HCT116 (cell line): ENCODE results near the gene UCP2. TPM values are rescaled to one million over a fixed set of nuclear protein-coding genes. Genes with fewer than 3 reads are reported as not detected.

Experiments used
- ATAC-seq: fragments of 200-7000 bp; cut with Tn5 transposase; 2 replicates; pipeline ENCODE4 v1.9.1; 2020; ENCODE audit warnings: mild to moderate bottlenecking, moderate library complexity
- BruUV-seq: library from RNA; stranded (reverse); fragments of 400-500 nt; replicated peaks from 2 replicates; lab custom pipeline; 2021; lab: Mats Ljungman, UMichigan
- CTCF ChIA-PET: fragments of 300-600 bp; sonication (Branson Sonifier 250); formaldehyde crosslinking; loops from one replicate; lab custom pipeline; 2021; ENCODE audit warnings: antibody characterized with exemption; lab: Charles Lee
- POLR2A ChIA-PET: fragments of 300-600, 350-600 bp; sonication (Branson Sonifier 250); formaldehyde crosslinking; loops from one replicate; lab custom pipeline; 2021; ENCODE audit warnings: antibody characterized with exemption; lab: Charles Lee
- RAD21 ChIA-PET, 2 experiments: fragments of 300-600 bp; sonication (Branson Sonifier 250); formaldehyde crosslinking; loops; one replicate each; lab custom pipeline; 2023; ENCODE audit warnings: low total read pairs in 2 of 2; ENCODE audit not compliant: uncharacterized antibody in 2 of 2, unreplicated experiment in 2 of 2, low non-redundant PET in 1 of 2; lab: Charles Lee
- DNase-seq: peaks from one replicate; pipeline ENCODE4 v3.0.0-alpha.2; 2010; ENCODE audit warnings: low read depth, low spot score
- H2AFZ ChIP-seq: fragments of 200-600 bp; shearing (Covaris generic), sonication (generic); 2 replicates; pipeline ENCODE4 v1.6.1; 2017; ENCODE audit warnings: low read depth, mixed run types, mixed read lengths, antibody characterized with exemption, low read length; ENCODE audit not compliant: poor library complexity, severe bottlenecking
- H3K27ac ChIP-seq: 2 replicates; pipeline ENCODE4 v1.5.1; 2012; ENCODE audit warnings: low read depth, low read length
- H3K27me3 ChIP-seq: fragments of 200-600 bp; sonication (generic); 2 replicates; pipeline ENCODE4 v1.6.1; 2016; ENCODE audit warnings: mixed run types, low read length, mixed read lengths; ENCODE audit not compliant: insufficient read depth
- H3K36me3 ChIP-seq, 2 experiments: fragments of 200-500 bp in 1 of 2; fragments of 200-600 bp in 1 of 2; sonication (Bioruptor generic) in 1 of 2; sonication (generic) in 1 of 2; 2 replicates each; pipeline versions ENCODE4 v1.5.1 to v1.6.1; 2014 to 2016; ENCODE audit warnings: low read length in 2 of 2, inconsistent platforms in 1 of 2, mixed read lengths in 1 of 2, mixed run types in 1 of 2; ENCODE audit not compliant: insufficient read depth in 2 of 2, control insufficient read depth in 1 of 2
- H3K4me1 ChIP-seq, 2 experiments: fragments of 200-600 bp in 1 of 2; sonication (generic) in 1 of 2; 2 replicates each; pipeline versions ENCODE4 v1.5.1 to v1.6.1; 2012 to 2017; ENCODE audit warnings: low read length in 2 of 2, inconsistent platforms in 1 of 2, mild to moderate bottlenecking in 1 of 2, mixed read lengths in 1 of 2, mixed run types in 1 of 2, moderate library complexity in 1 of 2; ENCODE audit not compliant: insufficient read depth in 2 of 2, control insufficient read depth in 1 of 2
- H3K4me2 ChIP-seq: fragments of 200-600 bp; sonication (generic); 2 replicates; pipeline ENCODE4 v1.6.1; 2017; ENCODE audit warnings: mixed run types, low read length, mixed read lengths
- H3K4me3 ChIP-seq, 2 experiments: fragments of 200-600 bp in 1 of 2; sonication (generic) in 1 of 2; replicated peaks in 1 of 2; 2 replicates each; pipeline ENCODE4 v1.5.1; 2011 to 2016; ENCODE audit warnings: low read length in 2 of 2, control low read depth in 1 of 2, low read depth in 1 of 2, mild to moderate bottlenecking in 1 of 2, mixed read lengths in 1 of 2, mixed run types in 1 of 2
- H3K79me2 ChIP-seq: fragments of 200-600 bp; sonication (generic); 2 replicates; pipeline ENCODE4 v1.6.1; 2017; ENCODE audit warnings: mild to moderate bottlenecking, mixed run types, low read length, moderate library complexity, mixed read lengths; ENCODE audit not compliant: insufficient read depth
- H3K9ac ChIP-seq: fragments of 200-600 bp; sonication (generic); 2 replicates; pipeline ENCODE4 v1.6.1; 2016; ENCODE audit warnings: low read length, mixed read lengths
- H3K9me2 ChIP-seq: fragments of 200-600 bp; sonication (generic), shearing (Covaris generic); 2 replicates; pipeline ENCODE4 v1.6.1; 2017; ENCODE audit warnings: mixed run types, mild to moderate bottlenecking, moderate library complexity; ENCODE audit not compliant: insufficient read depth
- H3K9me3 ChIP-seq, 2 experiments: fragments of 200-500 bp in 1 of 2; fragments of 200-600 bp in 1 of 2; sonication (Bioruptor generic) in 1 of 2; sonication (generic) in 1 of 2; 2 replicates each; pipeline ENCODE4 v1.6.1; 2014 to 2017; ENCODE audit warnings: low read length in 2 of 2, mixed read lengths in 2 of 2, inconsistent platforms in 1 of 2, low read depth in 1 of 2, mild to moderate bottlenecking in 1 of 2, mixed run types in 1 of 2, moderate library complexity in 1 of 2; ENCODE audit not compliant: control insufficient read depth in 1 of 2, insufficient read depth in 1 of 2
- H4K20me1 ChIP-seq: fragments of 200-600 bp; sonication (generic), shearing (Covaris generic); 2 replicates; pipeline ENCODE4 v1.6.1; 2017; ENCODE audit warnings: mixed run types, mild to moderate bottlenecking, moderate library complexity; ENCODE audit not compliant: insufficient read depth
- CEBPB ChIP-seq: IDR thresholded peaks from 2 replicates; pipeline ENCODE4 v1.6.1; 2012; ENCODE audit warnings: low read depth
- intact Hi-C: fragments of 100-400 bp; cut with micrococcal nuclease; formaldehyde crosslinking; loops from 2 replicates; pipeline ENCODE4 v1.10.0; 2022
- total RNA-seq: library from RNA; stranded (reverse); gene quantifications from one replicate; pipeline ENCODE4 v1.2.1, GENCODE V29; 2021; ENCODE audit not compliant: unreplicated experiment
- TF ChIP-seq, protein P1 (sequence below), 3 experiments: fragments of 200-600 bp in 1 of 3; sonication (generic) in 1 of 3; IDR thresholded peaks in 2 of 3; conservative IDR thresholded peaks in 1 of 3; 2 replicates each; pipeline ENCODE4 v1.5.1; 2012 to 2017; ENCODE audit warnings: low read depth in 2 of 3, low read length in 2 of 3, antibody characterized with exemption in 1 of 3, borderline replicate concordance in 1 of 3, control low read depth in 1 of 3, mild to moderate bottlenecking in 1 of 3, mixed read lengths in 1 of 3, mixed run types in 1 of 3, moderate library complexity in 1 of 3; ENCODE audit not compliant: insufficient read depth in 1 of 3
- TF ChIP-seq, protein P2 (sequence below): IDR thresholded peaks from 2 replicates; pipeline ENCODE4 v1.6.1; 2011; ENCODE audit warnings: mild to moderate bottlenecking, low read length, moderate library complexity; ENCODE audit not compliant: insufficient replicate concordance; ENCODE audit errors: extremely low read depth

Gene UCP2
- total RNA-seq, 1 experiment from 2014 or later: 20.4 TPM

DNA sequence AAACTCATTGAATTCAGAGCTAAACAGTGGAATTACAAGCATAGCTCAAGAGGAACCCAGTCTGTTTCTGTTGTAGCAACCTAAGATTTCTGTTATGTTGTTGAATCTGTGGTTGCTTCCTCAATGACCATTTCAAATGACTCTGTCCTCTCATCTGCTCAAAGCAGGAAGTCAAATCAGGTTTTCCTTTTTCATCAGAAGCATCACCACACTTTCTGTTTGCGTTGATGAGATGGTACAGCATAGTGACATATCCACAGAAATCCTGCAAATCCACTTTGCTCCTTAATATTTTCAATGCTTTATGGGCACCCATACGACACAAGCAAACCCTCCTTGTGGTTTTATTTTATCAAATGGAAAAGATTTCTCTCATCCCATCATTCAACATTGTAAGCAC lies 12.6 kb upstream of the UCP2 start:
- intact Hi-C loops: no loop called here
- BruUV-seq: no TSS peak
- CTCF ChIA-PET: no interaction called here

More for the DNA sequence above, 12.6 kb upstream of the UCP2 start:
- H3K4me2 ChIP-seq: no peak overlapping the region
- no peak overlapping the region for H2AFZ ChIP-seq
- H3K4me3 ChIP-seq: no peak overlapping the region
- TF ChIP-seq, protein P1, sequence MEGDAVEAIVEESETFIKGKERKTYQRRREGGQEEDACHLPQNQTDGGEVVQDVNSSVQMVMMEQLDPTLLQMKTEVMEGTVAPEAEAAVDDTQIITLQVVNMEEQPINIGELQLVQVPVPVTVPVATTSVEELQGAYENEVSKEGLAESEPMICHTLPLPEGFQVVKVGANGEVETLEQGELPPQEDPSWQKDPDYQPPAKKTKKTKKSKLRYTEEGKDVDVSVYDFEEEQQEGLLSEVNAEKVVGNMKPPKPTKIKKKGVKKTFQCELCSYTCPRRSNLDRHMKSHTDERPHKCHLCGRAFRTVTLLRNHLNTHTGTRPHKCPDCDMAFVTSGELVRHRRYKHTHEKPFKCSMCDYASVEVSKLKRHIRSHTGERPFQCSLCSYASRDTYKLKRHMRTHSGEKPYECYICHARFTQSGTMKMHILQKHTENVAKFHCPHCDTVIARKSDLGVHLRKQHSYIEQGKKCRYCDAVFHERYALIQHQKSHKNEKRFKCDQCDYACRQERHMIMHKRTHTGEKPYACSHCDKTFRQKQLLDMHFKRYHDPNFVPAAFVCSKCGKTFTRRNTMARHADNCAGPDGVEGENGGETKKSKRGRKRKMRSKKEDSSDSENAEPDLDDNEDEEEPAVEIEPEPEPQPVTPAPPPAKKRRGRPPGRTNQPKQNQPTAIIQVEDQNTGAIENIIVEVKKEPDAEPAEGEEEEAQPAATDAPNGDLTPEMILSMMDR (IDR thresholded peaks at IDR 0.05 in 2 of 3, conservative IDR thresholded peaks at IDR 0.05 in 1 of 3; ENCODE audit: borderline replicate concordance in 1 of 3, insufficient read depth in 1 of 3, low read depth in 2 of 3, low read length in 2 of 3): no peak
- TF ChIP-seq, protein P2, sequence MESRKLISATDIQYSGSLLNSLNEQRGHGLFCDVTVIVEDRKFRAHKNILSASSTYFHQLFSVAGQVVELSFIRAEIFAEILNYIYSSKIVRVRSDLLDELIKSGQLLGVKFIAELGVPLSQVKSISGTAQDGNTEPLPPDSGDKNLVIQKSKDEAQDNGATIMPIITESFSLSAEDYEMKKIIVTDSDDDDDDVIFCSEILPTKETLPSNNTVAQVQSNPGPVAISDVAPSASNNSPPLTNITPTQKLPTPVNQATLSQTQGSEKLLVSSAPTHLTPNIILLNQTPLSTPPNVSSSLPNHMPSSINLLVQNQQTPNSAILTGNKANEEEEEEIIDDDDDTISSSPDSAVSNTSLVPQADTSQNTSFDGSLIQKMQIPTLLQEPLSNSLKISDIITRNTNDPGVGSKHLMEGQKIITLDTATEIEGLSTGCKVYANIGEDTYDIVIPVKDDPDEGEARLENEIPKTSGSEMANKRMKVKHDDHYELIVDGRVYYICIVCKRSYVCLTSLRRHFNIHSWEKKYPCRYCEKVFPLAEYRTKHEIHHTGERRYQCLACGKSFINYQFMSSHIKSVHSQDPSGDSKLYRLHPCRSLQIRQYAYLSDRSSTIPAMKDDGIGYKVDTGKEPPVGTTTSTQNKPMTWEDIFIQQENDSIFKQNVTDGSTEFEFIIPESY: no peak
- TF ChIP-seq CEBPB: no peak
- TF ChIP-seq, all 23 proteins: peak for 0
- no peak for ATAC-seq
- H3K27ac ChIP-seq: no peak overlapping the region
- no peaks in the 10 kb centered on the region for H3K9me3 ChIP-seq
- no peaks in the 10 kb centered on the region for H3K79me2 ChIP-seq
- H3K36me3 ChIP-seq: no peaks in the 10 kb centered on the region
- RAD21 ChIA-PET: no interaction called here
- H4K20me1 ChIP-seq: no peaks in the 10 kb centered on the region
- no peak overlapping the region for H3K9ac ChIP-seq
- DNase-seq: no peak
- POLR2A ChIA-PET: no interaction called here
- no peaks in the 10 kb centered on the region for H3K27me3 ChIP-seq
- H3K9me2 ChIP-seq: no peaks in the 10 kb centered on the region
- no peaks in the 10 kb centered on the region for H3K4me1 ChIP-seq
